ENCODE measurements around the gene PAPPA2. TPM values are rescaled to one million over a fixed set of nuclear protein-coding genes. Genes with fewer than 3 reads are reported as not detected.

Gene PAPPA2
- total RNA-seq, 1 donor from 2014 or later: 0.41 TPM

- no peak for TF ChIP-seq CTCF (IDR thresholded peaks at IDR 0.05; ENCODE audit: borderline replicate concordance)
- Histone ChIP-seq H3K4me1 (peaks cover 6% of the 10 kb centered on the region), H3K27me3 (ENCODE audit: low read depth) (no peaks in the 10 kb centered on the region), H3K27ac (replicated peaks) (no peak overlapping the region), H3K36me3 (no peaks in the 10 kb centered on the region), H3K9me3 (replicated peaks) (no peaks in the 10 kb centered on the region), H3K4me3 (no peak overlapping the region)
- DNase-seq: no peak
- intact Hi-C loops (cut with micrococcal nuclease): no loop called here
Measured at GRCh38 chr1:176858433-176858916, 395.5 kb downstream of the PAPPA2 start.

GRCh38 chr1:176863613-176864012, 400.6 kb downstream of the PAPPA2 start:
- Histone ChIP-seq H3K27ac (replicated peaks) (no peak overlapping the region), H3K36me3 (no peaks in the 10 kb centered on the region), H3K4me1 (no peaks in the 10 kb centered on the region), H3K27me3 (ENCODE audit: low read depth) (no peaks in the 10 kb centered on the region), H3K9me3 (replicated peaks) (no peaks in the 10 kb centered on the region), H3K4me3 (no peak overlapping the region)
- intact Hi-C loops (cut with micrococcal nuclease): no loop called here
- DNase-seq: no peak
- no peak for TF ChIP-seq CTCF (IDR thresholded peaks at IDR 0.05; ENCODE audit: borderline replicate concordance)

- Histone ChIP-seq H3K4me1 (no peaks in the 10 kb centered on the region), H3K4me3 (no peak overlapping the region), H3K27ac (replicated peaks) (no peak overlapping the region), H3K36me3 (no peaks in the 10 kb centered on the region), H3K9me3 (replicated peaks) (no peaks in the 10 kb centered on the region), H3K27me3 (ENCODE audit: low read depth) (no peaks in the 10 kb centered on the region)
- intact Hi-C loops (cut with micrococcal nuclease): no loop called here
- DNase-seq: no peak
- TF ChIP-seq CTCF (IDR thresholded peaks at IDR 0.05; ENCODE audit: borderline replicate concordance): no peak
Measured at GRCh38 chr1:176864211-176864610, 401.2 kb downstream of the PAPPA2 start.

GRCh38 chr1:176866011-176866714, 403.2 kb downstream of the PAPPA2 start:
- Histone ChIP-seq H3K36me3 (no peaks in the 10 kb centered on the region), H3K4me3 (no peak overlapping the region), H3K4me1 (no peaks in the 10 kb centered on the region), H3K27me3 (ENCODE audit: low read depth) (no peaks in the 10 kb centered on the region), H3K27ac (replicated peaks) (no peak overlapping the region), H3K9me3 (replicated peaks) (no peaks in the 10 kb centered on the region)
- no peak for TF ChIP-seq CTCF (IDR thresholded peaks at IDR 0.05; ENCODE audit: borderline replicate concordance)
- DNase-seq: no peak
- intact Hi-C loops (cut with micrococcal nuclease): no loop called here

GRCh38 chr1:176869577-176869976, 406.6 kb downstream of the PAPPA2 start:
- no peaks in the 10 kb centered on the region for H3K9me3 ChIP-seq (replicated peaks)
- DNase-seq: no peak
- intact Hi-C loops (cut with micrococcal nuclease): no loop called here
- no peaks in the 10 kb centered on the region for H3K36me3 ChIP-seq
- H3K4me1 ChIP-seq: no peaks in the 10 kb centered on the region
- no peak overlapping the region for H3K27ac ChIP-seq (replicated peaks)
- no peaks in the 10 kb centered on the region for H3K27me3 ChIP-seq (ENCODE audit: low read depth)
- no peak overlapping the region for H3K4me3 ChIP-seq
- TF ChIP-seq CTCF (IDR thresholded peaks at IDR 0.05; ENCODE audit: borderline replicate concordance): no peak

Data from left ventricle myocardium inferior (tissue), 1 donor.